Trophoblast cell (in vitro differentiated cells and primary cell): Measurements from ENCODE around the gene FAAH2.

Experiments
- DNase-seq, 2 donors: peaks; one replicate each; pipeline ENCODE4 v3.0.0-alpha.2; 2016
- H2AFZ ChIP-seq: 2 replicates; pipeline ENCODE4 v1.6.1; 2013; ENCODE audit warnings: low read length, moderate library complexity, mild to moderate bottlenecking; ENCODE audit not compliant: insufficient read depth, poor library complexity
- H2AK5ac ChIP-seq: 2 replicates; pipeline ENCODE4 v1.6.1; 2013; ENCODE audit warnings: mild to moderate bottlenecking, low read length
- H2BK120ac ChIP-seq: 2 replicates; pipeline ENCODE4 v1.6.1; 2013; ENCODE audit warnings: low read length, mild to moderate bottlenecking, moderate library complexity; ENCODE audit not compliant: insufficient read depth, poor library complexity
- H2BK12ac ChIP-seq: 2 replicates; pipeline ENCODE4 v1.6.1; 2013; ENCODE audit warnings: mild to moderate bottlenecking, low read length, moderate library complexity
- H2BK5ac ChIP-seq: 2 replicates; pipeline ENCODE4 v1.6.1; 2013; ENCODE audit warnings: low read length, low read depth, moderate library complexity, mild to moderate bottlenecking; ENCODE audit not compliant: poor library complexity
- H3K14ac ChIP-seq: 2 replicates; pipeline ENCODE4 v1.6.1; 2013; ENCODE audit warnings: mild to moderate bottlenecking, low read length
- H3K18ac ChIP-seq: 2 replicates; pipeline ENCODE4 v1.6.1; 2013; ENCODE audit warnings: mild to moderate bottlenecking, low read length
- H3K23ac ChIP-seq: 2 replicates; pipeline ENCODE4 v1.6.1; 2013; ENCODE audit warnings: low read length
- H3K27ac ChIP-seq: 2 replicates; pipeline ENCODE4 v1.5.1; 2013; ENCODE audit warnings: low read depth, mild to moderate bottlenecking, inconsistent platforms, low read length, moderate library complexity
- H3K27me3 ChIP-seq: 2 replicates; pipeline ENCODE4 v1.6.1; 2013; ENCODE audit warnings: inconsistent platforms, mild to moderate bottlenecking, low read length, moderate library complexity; ENCODE audit not compliant: insufficient read depth
- H3K36me3 ChIP-seq, 2 experiments: 1 replicate in 1 of 2; 2 replicates in 1 of 2; pipeline ENCODE4 v1.6.1; 2013; ENCODE audit warnings: low read length in 2 of 2, mild to moderate bottlenecking in 2 of 2, moderate library complexity in 1 of 2; ENCODE audit not compliant: insufficient read depth in 2 of 2, control insufficient read depth in 1 of 2
- H3K4ac ChIP-seq: 2 replicates; pipeline ENCODE4 v1.6.1; 2013; ENCODE audit warnings: low read depth, mild to moderate bottlenecking, low read length, moderate library complexity
- H3K4me1 ChIP-seq, 2 experiments: 1 replicate in 1 of 2; 2 replicates in 1 of 2; pipeline ENCODE4 v1.6.1; 2013; ENCODE audit warnings: low read length in 2 of 2, mild to moderate bottlenecking in 2 of 2, moderate library complexity in 1 of 2; ENCODE audit not compliant: insufficient read depth in 2 of 2, control insufficient read depth in 1 of 2
- H3K4me2 ChIP-seq: 2 replicates; pipeline ENCODE4 v1.6.1; 2013; ENCODE audit warnings: inconsistent platforms, mild to moderate bottlenecking, low read length, moderate library complexity
- H3K4me3 ChIP-seq: 2 replicates; pipeline ENCODE4 v1.5.1; 2013; ENCODE audit warnings: mild to moderate bottlenecking, low read depth, low read length, inconsistent platforms
- H3K79me1 ChIP-seq: one replicate; pipeline ENCODE4 v1.6.1; 2013; ENCODE audit warnings: low read length
- H3K79me2 ChIP-seq: 2 replicates; pipeline ENCODE4 v1.6.1; 2013; ENCODE audit warnings: low read length, mild to moderate bottlenecking; ENCODE audit not compliant: control insufficient read depth, insufficient read depth, poor library complexity
- H3K9ac ChIP-seq: 2 replicates; pipeline ENCODE4 v1.6.1; 2013; ENCODE audit warnings: mild to moderate bottlenecking, low read length
- H3K9me3 ChIP-seq: 2 replicates; pipeline ENCODE4 v1.6.1; 2013; ENCODE audit warnings: low read depth, mild to moderate bottlenecking, control low read depth, inconsistent platforms, low read length; ENCODE audit not compliant: insufficient read depth
- H4K12ac ChIP-seq: 2 replicates; pipeline ENCODE4 v1.6.1; 2013; ENCODE audit warnings: low read depth, mild to moderate bottlenecking, low read length, moderate library complexity
- H4K8ac ChIP-seq: 2 replicates; pipeline ENCODE4 v1.6.1; 2013; ENCODE audit warnings: low read depth, mild to moderate bottlenecking, low read length, moderate library complexity
- H4K91ac ChIP-seq: one replicate; pipeline ENCODE4 v1.6.1; 2013; ENCODE audit warnings: low read depth, mild to moderate bottlenecking, low read length, moderate library complexity
- WGBS: extraction: QIAGEN DNeasy Blood & Tissue Kit; methylation state at CpG from one replicate; pipeline ENCODE4 v1.1.7; 2013; ENCODE audit warnings: missing lambda C conversion rate; ENCODE audit not compliant: insufficient read length, insufficient coverage; ENCODE audit errors: extremely low coverage; 5-methylcytosine and 5-hydroxymethylcytosine counted together

The FAAH2 gene

DNA sequence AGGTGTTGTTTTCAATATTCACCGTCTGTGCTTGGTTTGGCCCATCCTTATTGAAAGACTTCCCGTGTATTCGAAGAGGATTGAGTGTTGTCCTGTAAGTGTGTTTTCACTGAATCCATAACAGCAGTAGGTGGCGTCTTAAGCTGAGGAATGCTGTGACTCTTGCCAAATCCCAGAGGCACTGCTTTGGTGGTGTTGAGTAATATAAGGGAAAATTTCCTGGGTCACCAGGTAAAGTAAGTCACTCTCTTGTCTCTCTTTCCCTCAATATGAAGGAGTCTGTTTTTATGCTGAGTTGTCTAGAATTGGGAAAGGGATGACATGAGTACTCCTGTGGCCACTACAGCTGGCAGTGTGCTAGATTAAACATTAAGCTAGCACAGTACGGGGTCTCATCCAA lies 158.6 kb downstream of the FAAH2 start:
- no peaks in the 10 kb centered on the region for H3K79me1 ChIP-seq
- no peak overlapping the region for H3K23ac ChIP-seq
- no peaks in the 10 kb centered on the region for H3K36me3 ChIP-seq
- no peak overlapping the region for H2AFZ ChIP-seq
- H4K12ac ChIP-seq = no peak overlapping the region
- no peak overlapping the region for H4K8ac ChIP-seq
- H3K27me3 ChIP-seq = no peaks in the 10 kb centered on the region
- H3K4me3 ChIP-seq = no peak overlapping the region
- no CpG with 5 or more reads among the region's 5 CpGs for WGBS
- H3K4me1 ChIP-seq = no peaks in the 10 kb centered on the region
- H3K9me3 ChIP-seq = no peaks in the 10 kb centered on the region
- H3K18ac ChIP-seq = no peak overlapping the region
- no peaks in the 10 kb centered on the region for H3K79me2 ChIP-seq
- no peak overlapping the region for H3K4ac ChIP-seq
- H2BK5ac ChIP-seq = no peak overlapping the region
- no peak overlapping the region for H4K91ac ChIP-seq
- H2AK5ac ChIP-seq = no peak overlapping the region
- DNase-seq = peak; percentile 26 to 51
- no peak overlapping the region for H2BK12ac ChIP-seq
- H3K9ac ChIP-seq = no peak overlapping the region
- no peak overlapping the region for H3K27ac ChIP-seq
- H2BK120ac ChIP-seq = no peak overlapping the region
- H3K14ac ChIP-seq = no peak overlapping the region
- no peak overlapping the region for H3K4me2 ChIP-seq

DNA sequence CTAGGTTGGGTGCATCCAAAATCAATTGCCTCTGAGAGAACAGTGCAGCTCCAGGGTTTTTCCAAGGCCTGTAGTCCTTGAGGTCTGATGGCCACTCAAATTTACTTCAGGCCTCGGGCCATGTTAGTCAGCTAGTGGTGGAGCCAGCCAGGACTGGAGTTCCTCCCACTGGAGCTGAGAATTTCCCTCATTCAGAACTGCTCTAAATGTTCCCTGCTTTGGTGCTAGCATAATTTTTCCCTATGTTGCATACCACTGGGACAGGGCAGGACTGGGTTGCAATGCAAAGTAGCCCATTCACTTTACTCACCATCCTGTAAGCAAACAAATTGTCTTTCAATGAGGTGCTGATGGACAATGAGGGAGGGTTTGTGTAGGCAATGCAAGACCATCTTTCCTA lies 159.3 kb downstream of the FAAH2 start:
- peak; percentile 7 to 17 for DNase-seq
- no peaks in the 10 kb centered on the region for H3K79me2 ChIP-seq
- H3K18ac ChIP-seq = no peak overlapping the region
- H2AFZ ChIP-seq = no peak overlapping the region
- WGBS = no CpG with 5 or more reads among the region's 1 CpG
- no peak overlapping the region for H4K8ac ChIP-seq
- H2AK5ac ChIP-seq = no peak overlapping the region
- H2BK12ac ChIP-seq = no peak overlapping the region
- H3K36me3 ChIP-seq = no peaks in the 10 kb centered on the region
- H3K23ac ChIP-seq = no peak overlapping the region
- H4K91ac ChIP-seq = no peak overlapping the region
- H3K27ac ChIP-seq = no peak overlapping the region
- no peaks in the 10 kb centered on the region for H3K79me1 ChIP-seq
- H2BK120ac ChIP-seq = no peak overlapping the region
- H3K4ac ChIP-seq = no peak overlapping the region
- H3K14ac ChIP-seq = no peak overlapping the region
- no peaks in the 10 kb centered on the region for H3K4me1 ChIP-seq
- no peaks in the 10 kb centered on the region for H3K9me3 ChIP-seq
- no peak overlapping the region for H4K12ac ChIP-seq
- no peak overlapping the region for H3K4me2 ChIP-seq
- no peak overlapping the region for H3K9ac ChIP-seq
- H3K4me3 ChIP-seq = no peak overlapping the region
- no peaks in the 10 kb centered on the region for H3K27me3 ChIP-seq
- no peak overlapping the region for H2BK5ac ChIP-seq

DNA sequence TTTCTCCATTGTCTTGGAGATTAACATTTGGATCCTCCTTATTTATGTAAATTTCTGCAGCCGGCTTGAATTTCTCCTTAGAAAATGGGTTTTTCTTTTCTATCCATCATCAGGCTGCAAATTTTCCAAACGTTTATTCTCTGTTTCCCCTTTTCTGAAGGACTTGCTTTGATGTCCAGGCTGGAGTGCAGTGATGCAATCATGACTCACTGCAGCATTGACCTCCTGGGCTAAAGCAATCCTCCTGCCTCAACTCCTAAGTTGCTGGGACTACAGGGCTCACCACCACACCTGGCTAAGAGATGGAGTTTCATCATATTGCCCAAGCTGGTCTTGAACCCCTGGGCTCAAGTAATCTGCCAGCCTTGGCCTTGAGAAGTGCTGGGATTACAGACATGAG lies 161.3 kb downstream of the FAAH2 start:
- H3K9ac ChIP-seq = no peak overlapping the region
- no peak overlapping the region for H2BK12ac ChIP-seq
- no peaks in the 10 kb centered on the region for H3K4me1 ChIP-seq
- no peak overlapping the region for H3K18ac ChIP-seq
- H3K4me3 ChIP-seq = no peak overlapping the region
- peak; percentile 1 to 23 for DNase-seq
- H3K36me3 ChIP-seq = no peaks in the 10 kb centered on the region
- H3K14ac ChIP-seq = no peak overlapping the region
- no peaks in the 10 kb centered on the region for H3K79me2 ChIP-seq
- H2BK5ac ChIP-seq = no peak overlapping the region
- no peak overlapping the region for H4K8ac ChIP-seq
- no peak overlapping the region for H4K12ac ChIP-seq
- no peaks in the 10 kb centered on the region for H3K79me1 ChIP-seq
- H2BK120ac ChIP-seq = no peak overlapping the region
- H3K27me3 ChIP-seq = no peaks in the 10 kb centered on the region
- H3K27ac ChIP-seq = no peak overlapping the region
- no peak overlapping the region for H3K23ac ChIP-seq
- H2AK5ac ChIP-seq = no peak overlapping the region
- no peak overlapping the region for H4K91ac ChIP-seq
- H3K4me2 ChIP-seq = no peak overlapping the region
- no CpG with 5 or more reads among the region's 2 CpGs for WGBS
- no peak overlapping the region for H2AFZ ChIP-seq
- no peaks in the 10 kb centered on the region for H3K9me3 ChIP-seq
- no peak overlapping the region for H3K4ac ChIP-seq

DNA sequence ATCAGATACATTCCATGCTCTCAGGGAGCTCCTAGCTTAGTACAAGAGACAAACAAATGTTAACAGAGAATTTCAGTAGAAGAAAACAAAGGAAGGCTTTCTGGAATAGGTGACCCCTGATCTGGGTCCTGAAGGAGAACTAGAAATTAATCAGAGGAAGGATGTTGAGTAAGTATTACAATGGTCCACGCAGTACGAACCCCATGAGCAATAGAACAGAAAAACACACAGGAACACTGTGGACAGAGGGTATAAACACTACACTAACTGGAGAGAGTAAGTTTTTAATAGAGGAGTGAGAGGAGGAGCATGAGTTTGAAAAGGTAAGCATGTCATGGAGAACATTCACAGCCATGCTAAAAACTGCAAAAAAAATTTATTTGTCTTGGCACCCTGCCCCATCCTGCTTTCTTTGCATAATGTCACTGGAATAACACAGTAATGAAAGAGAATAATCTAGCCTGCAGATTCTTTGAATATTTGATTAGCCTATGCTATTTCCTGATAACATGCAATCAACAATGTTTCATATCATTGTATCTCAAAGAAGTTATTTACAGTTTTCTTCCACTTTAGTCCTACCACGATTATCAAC lies 165.0 kb downstream of the FAAH2 start:
- no peaks in the 10 kb centered on the region for H3K79me1 ChIP-seq

More for the DNA sequence above, 165.0 kb downstream of the FAAH2 start:
- no peaks in the 10 kb centered on the region for H3K36me3 ChIP-seq
- H3K4ac ChIP-seq = no peak overlapping the region
- H2BK5ac ChIP-seq = no peak overlapping the region
- no peak overlapping the region for H3K4me2 ChIP-seq
- no peak overlapping the region for H2BK12ac ChIP-seq
- H2AK5ac ChIP-seq = no peak overlapping the region
- H3K14ac ChIP-seq = no peak overlapping the region
- no peak overlapping the region for H2BK120ac ChIP-seq
- H3K9ac ChIP-seq = no peak overlapping the region
- H3K79me2 ChIP-seq = no peaks in the 10 kb centered on the region
- H3K27me3 ChIP-seq = no peaks in the 10 kb centered on the region
- no peak overlapping the region for H3K23ac ChIP-seq
- no peak overlapping the region for H4K8ac ChIP-seq
- H4K12ac ChIP-seq = no peak overlapping the region
- no peaks in the 10 kb centered on the region for H3K4me1 ChIP-seq
- WGBS = no CpG with 5 or more reads among the region's 3 CpGs
- no peak overlapping the region for H3K4me3 ChIP-seq
- H4K91ac ChIP-seq = no peak overlapping the region
- DNase-seq = no peak
- no peaks in the 10 kb centered on the region for H3K9me3 ChIP-seq
- no peak overlapping the region for H3K27ac ChIP-seq
- H3K18ac ChIP-seq = no peak overlapping the region
- H2AFZ ChIP-seq = no peak overlapping the region
